ENCODE results near the gene OPCML. TPM values are rescaled to one million over a fixed set of nuclear protein-coding genes. Genes with fewer than 3 reads are reported as not detected.

The OPCML gene
- total RNA-seq, 1 donor from 2014 or later = 1.7 TPM

DNA sequence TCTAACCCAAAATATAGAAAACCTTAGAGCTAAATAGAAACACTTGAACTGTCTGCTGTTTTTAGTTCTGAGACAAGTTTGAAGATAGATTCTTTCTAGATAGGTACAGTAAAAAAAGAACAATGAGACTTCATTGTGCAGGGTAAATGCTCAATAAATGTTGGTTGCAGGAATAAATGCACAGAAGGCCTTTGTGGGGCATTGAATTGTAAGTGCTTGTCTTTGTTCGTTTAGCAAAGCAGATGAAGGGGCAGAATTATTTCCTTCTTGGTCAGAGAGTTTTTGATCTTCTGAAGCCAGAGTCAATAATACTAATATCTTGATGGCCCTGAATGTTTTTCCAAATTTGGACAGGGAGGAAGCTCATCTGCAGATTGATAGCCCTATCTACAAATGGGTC lies 340.4 kb downstream of the OPCML start:
- H3K36me3 Mint-ChIP-seq (ENCODE audit: insufficient read depth) = no peaks in the 10 kb centered on the region
- no peaks in the 10 kb centered on the region for H3K9me3 Mint-ChIP-seq (ENCODE audit: low read depth)
- peaks cover 12% of the 10 kb centered on the region for H3K27me3 Mint-ChIP-seq
- no peaks in the 10 kb centered on the region for H3K4me1 Mint-ChIP-seq (ENCODE audit: low read depth)
- TF ChIP-seq, protein P1, sequence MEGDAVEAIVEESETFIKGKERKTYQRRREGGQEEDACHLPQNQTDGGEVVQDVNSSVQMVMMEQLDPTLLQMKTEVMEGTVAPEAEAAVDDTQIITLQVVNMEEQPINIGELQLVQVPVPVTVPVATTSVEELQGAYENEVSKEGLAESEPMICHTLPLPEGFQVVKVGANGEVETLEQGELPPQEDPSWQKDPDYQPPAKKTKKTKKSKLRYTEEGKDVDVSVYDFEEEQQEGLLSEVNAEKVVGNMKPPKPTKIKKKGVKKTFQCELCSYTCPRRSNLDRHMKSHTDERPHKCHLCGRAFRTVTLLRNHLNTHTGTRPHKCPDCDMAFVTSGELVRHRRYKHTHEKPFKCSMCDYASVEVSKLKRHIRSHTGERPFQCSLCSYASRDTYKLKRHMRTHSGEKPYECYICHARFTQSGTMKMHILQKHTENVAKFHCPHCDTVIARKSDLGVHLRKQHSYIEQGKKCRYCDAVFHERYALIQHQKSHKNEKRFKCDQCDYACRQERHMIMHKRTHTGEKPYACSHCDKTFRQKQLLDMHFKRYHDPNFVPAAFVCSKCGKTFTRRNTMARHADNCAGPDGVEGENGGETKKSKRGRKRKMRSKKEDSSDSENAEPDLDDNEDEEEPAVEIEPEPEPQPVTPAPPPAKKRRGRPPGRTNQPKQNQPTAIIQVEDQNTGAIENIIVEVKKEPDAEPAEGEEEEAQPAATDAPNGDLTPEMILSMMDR (IDR thresholded peaks at IDR 0.05; ENCODE audit: unreplicated experiment) = no peak
- H3K4me3 Mint-ChIP-seq (ENCODE audit: low read depth) = no peak overlapping the region
- DNase-seq (ENCODE audit: low spot score, unreplicated experiment) = no peak
- no peak overlapping the region for H3K27ac Mint-ChIP-seq

DNA sequence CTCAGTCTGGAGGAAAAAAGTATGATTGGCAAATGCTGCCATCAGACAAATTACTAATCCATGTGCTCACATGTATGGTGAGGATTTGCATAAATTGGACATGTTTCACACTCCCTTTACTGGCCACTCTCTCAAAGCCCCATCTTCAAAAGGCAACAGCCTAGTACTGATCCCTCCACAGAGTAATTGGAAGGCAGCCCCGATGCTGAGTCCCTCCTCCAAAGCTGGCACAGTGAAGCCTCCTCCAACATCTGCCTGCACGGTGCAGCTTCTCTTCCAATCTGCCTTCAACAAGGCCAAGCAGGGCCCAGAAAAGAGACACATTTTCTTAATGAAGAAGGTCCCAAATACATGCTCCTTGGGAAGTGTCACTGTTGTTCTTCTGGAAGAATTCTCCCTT lies 350.6 kb downstream of the OPCML start:
- H3K9me3 Mint-ChIP-seq (ENCODE audit: low read depth) = no peaks in the 10 kb centered on the region
- no peak overlapping the region for H3K27ac Mint-ChIP-seq
- TF ChIP-seq, protein P1 (IDR thresholded peaks at IDR 0.05; ENCODE audit: unreplicated experiment) = no peak
- peaks cover 13% of the 10 kb centered on the region for H3K4me1 Mint-ChIP-seq (ENCODE audit: low read depth)
- peaks cover 42% of the 10 kb centered on the region for H3K27me3 Mint-ChIP-seq
- no peak overlapping the region for H3K4me3 Mint-ChIP-seq (ENCODE audit: low read depth)
- no peak for DNase-seq (ENCODE audit: low spot score, unreplicated experiment)
- no peaks in the 10 kb centered on the region for H3K36me3 Mint-ChIP-seq (ENCODE audit: insufficient read depth)

DNA sequence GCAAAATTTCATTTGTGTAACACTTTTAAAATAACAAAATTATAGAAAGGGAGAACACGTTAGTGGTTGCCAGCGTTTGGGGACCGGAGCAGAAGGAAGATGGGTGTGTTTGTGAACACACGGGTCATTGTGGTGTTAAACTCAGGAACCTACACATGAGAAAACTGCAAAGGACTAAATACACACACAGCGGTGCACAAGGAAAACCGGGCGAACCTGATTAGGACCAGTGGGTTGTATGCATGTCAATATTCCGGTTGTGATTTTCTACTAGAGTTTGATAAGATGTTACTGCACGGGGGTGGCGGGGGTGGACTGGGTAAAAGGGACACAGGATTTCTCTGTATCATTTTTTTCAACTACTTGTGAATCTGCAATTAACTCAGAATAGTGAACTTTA lies 351.2 kb downstream of the OPCML start:
- no peaks in the 10 kb centered on the region for H3K9me3 Mint-ChIP-seq (ENCODE audit: low read depth)
- H3K27me3 Mint-ChIP-seq = peaks cover 41% of the 10 kb centered on the region
- no peaks in the 10 kb centered on the region for H3K36me3 Mint-ChIP-seq (ENCODE audit: insufficient read depth)
- H3K27ac Mint-ChIP-seq = no peak overlapping the region
- peaks cover 13% of the 10 kb centered on the region for H3K4me1 Mint-ChIP-seq (ENCODE audit: low read depth)
- DNase-seq (ENCODE audit: low spot score, unreplicated experiment) = no peak
- no peak overlapping the region for H3K4me3 Mint-ChIP-seq (ENCODE audit: low read depth)
- TF ChIP-seq, protein P1 (IDR thresholded peaks at IDR 0.05; ENCODE audit: unreplicated experiment) = no peak

DNA sequence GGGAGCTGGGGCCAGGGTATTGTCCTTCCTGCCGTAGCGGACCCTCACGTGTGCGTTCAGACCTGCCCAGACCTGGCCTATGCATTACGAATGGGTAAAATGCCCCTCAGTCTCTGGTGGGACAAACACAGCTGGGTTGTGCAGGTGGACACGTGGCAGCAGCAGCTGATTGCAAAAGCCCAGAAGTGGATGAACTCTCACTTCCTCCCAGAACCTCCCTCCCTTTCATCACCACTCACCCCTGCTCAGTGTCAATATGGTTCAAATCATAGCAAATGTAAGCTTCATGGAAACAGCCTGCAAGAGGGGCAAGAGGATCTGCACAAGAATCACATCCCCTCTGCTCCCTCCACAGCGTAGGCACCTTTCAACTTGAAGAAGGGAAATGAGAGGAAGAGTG lies 352.1 kb downstream of the OPCML start:
- no peak for DNase-seq (ENCODE audit: low spot score, unreplicated experiment)
- Mint-ChIP-seq H3K27me3 (peaks cover 41% of the 10 kb centered on the region), H3K4me3 (ENCODE audit: low read depth) (no peak overlapping the region), H3K36me3 (ENCODE audit: insufficient read depth) (no peaks in the 10 kb centered on the region), H3K4me1 (ENCODE audit: low read depth) (peaks cover 13% of the 10 kb centered on the region), H3K9me3 (ENCODE audit: low read depth) (no peaks in the 10 kb centered on the region), H3K27ac (no peak overlapping the region)
- TF ChIP-seq, protein P1 (IDR thresholded peaks at IDR 0.05; ENCODE audit: unreplicated experiment) = no peak

DNA sequence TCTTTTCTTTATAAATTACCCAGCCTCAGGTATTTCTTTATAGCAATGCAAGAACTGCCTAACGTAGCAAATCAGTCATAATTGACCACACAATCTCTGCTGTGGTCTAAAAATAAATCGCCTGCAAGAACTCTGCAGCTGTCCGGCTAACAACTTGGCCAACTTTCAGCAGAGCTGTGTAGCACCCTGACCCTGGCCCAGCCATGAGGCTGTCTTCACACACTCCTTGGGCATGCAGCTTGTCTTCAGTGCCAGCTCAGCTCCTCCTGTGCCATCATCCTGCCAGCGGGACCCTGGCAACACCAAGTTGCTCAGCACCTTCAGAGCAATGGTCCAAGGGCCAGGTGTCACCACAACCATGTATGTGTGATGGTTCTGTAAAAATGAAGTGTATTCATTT lies 355.6 kb downstream of the OPCML start:
- Mint-ChIP-seq H3K9me3 (ENCODE audit: low read depth) (no peaks in the 10 kb centered on the region), H3K36me3 (ENCODE audit: insufficient read depth) (no peaks in the 10 kb centered on the region), H3K27me3 (peaks cover 14% of the 10 kb centered on the region), H3K4me3 (ENCODE audit: low read depth) (no peak overlapping the region), H3K27ac (no peak overlapping the region), H3K4me1 (ENCODE audit: low read depth) (peaks cover 12% of the 10 kb centered on the region)
- TF ChIP-seq, protein P1 (IDR thresholded peaks at IDR 0.05; ENCODE audit: unreplicated experiment) = no peak
- DNase-seq (ENCODE audit: low spot score, unreplicated experiment) = no peak
